Measurements from ENCODE around the gene FDXACB1.

DNA sequence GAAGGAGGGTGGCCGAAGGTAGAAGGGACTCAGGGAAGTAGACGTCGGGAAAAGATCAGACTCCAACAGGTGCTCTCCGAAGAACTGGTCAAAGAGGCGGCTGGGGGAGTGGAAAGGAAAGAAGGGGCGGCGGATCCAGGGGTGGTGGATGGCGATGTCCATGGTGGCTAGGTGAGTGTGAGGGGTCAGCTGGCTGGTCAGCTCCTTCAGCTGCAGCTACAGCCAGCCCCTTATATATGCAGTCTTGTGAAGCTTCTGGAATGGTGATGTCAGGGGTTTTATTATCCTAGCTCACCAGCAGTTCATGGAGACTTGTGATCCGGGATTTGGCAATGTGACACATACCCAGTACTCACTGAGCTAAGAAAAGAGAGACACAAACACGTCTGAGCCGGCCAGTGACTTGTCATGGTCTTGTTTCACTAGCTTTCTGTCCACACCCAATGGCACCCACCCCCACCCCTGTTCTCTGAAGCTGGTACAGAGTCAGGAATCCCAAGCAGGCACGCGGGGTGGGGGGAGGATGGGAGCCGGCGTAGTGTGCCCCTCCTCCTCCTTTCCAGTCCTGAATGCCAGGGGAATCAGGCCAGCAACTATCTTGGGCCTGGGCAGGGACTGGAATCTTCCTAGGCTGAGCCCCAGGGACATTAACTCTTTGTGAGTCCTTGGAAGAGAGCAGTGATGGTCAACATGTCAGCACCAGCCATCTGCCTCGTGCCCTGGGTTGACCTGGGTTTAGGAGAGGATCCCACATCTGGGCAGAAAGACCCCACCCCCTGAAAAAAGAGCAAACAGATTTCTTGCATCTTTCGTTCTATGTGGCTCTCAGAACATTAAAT lies 32.8 kb upstream of the FDXACB1 start, which contains the start of gene CRYAB:
- TF ChIP-seq, protein P1, sequence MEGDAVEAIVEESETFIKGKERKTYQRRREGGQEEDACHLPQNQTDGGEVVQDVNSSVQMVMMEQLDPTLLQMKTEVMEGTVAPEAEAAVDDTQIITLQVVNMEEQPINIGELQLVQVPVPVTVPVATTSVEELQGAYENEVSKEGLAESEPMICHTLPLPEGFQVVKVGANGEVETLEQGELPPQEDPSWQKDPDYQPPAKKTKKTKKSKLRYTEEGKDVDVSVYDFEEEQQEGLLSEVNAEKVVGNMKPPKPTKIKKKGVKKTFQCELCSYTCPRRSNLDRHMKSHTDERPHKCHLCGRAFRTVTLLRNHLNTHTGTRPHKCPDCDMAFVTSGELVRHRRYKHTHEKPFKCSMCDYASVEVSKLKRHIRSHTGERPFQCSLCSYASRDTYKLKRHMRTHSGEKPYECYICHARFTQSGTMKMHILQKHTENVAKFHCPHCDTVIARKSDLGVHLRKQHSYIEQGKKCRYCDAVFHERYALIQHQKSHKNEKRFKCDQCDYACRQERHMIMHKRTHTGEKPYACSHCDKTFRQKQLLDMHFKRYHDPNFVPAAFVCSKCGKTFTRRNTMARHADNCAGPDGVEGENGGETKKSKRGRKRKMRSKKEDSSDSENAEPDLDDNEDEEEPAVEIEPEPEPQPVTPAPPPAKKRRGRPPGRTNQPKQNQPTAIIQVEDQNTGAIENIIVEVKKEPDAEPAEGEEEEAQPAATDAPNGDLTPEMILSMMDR (IDR thresholded peaks at IDR 0.05), result no peak
- peak in 2 of 3 donors; percentile 46 to 48 for TF ChIP-seq POLR2A (IDR thresholded peaks at IDR 0.05)
